ENCODE measurements around the gene CACNA2D2.
"Not testable (repeated sequence)": the region's sequence is repeated elsewhere in the genome, so short reads cannot be mapped to it uniquely, and the experiment has no call there.

Gene CACNA2D2

DNA sequence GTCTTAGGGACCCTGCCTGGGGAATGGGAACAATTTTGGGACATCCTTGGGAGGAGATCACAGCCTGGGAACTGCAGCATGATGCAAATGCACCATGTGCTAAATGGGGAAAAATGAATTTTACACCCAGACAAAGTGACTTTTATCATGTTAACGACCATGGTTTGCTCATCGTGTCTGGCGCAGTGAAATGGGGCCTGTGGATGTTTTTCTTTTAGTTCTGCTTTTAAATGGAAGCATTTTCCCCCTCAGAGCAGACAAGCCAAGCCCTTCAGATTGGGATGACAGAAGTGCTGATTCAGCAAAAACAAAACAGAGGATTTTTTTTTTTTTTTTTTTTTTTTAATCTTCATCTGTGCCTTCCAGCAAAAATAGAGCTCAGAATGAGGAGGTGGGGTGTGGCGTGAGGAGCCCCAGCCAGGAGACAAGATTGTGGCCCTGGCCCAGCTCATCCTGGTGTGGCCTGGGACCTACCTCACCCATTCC is 14.3 kb upstream of the CACNA2D2 start:
- H3K4me3 ChIP-seq (ENCODE audit: low read length) = no peak overlapping the region
- TF ChIP-seq, protein P1, sequence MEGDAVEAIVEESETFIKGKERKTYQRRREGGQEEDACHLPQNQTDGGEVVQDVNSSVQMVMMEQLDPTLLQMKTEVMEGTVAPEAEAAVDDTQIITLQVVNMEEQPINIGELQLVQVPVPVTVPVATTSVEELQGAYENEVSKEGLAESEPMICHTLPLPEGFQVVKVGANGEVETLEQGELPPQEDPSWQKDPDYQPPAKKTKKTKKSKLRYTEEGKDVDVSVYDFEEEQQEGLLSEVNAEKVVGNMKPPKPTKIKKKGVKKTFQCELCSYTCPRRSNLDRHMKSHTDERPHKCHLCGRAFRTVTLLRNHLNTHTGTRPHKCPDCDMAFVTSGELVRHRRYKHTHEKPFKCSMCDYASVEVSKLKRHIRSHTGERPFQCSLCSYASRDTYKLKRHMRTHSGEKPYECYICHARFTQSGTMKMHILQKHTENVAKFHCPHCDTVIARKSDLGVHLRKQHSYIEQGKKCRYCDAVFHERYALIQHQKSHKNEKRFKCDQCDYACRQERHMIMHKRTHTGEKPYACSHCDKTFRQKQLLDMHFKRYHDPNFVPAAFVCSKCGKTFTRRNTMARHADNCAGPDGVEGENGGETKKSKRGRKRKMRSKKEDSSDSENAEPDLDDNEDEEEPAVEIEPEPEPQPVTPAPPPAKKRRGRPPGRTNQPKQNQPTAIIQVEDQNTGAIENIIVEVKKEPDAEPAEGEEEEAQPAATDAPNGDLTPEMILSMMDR (conservative IDR thresholded peaks at IDR 0.05; ENCODE audit: low read length) = no peak

DNA sequence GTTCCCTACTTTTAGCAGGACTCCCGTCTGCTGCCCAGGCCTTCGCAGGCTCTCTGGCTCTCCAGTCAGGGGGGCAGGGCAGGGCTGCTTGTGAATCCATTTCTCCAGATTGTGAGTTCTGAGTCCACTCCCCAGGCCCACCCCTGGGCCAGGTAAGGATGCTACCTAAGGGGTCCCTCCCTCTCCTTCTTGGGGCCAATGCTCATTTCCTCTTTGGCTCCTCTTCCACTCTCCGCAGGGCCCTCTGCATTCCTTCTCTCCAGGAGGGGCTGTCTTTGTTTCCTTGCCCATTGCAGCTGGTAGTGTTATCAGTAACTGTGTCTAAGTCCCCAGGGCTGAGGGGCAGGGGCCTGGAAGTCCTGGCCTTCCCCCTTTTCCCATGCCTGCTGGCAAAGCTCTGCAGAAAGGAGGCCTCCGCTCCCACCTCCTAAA is 13.0 kb upstream of the CACNA2D2 start:
- no peak for DNase-seq (ENCODE audit: low read depth)
- TF ChIP-seq, protein P1 (conservative IDR thresholded peaks at IDR 0.05; ENCODE audit: low read length) = no peak
- no peak overlapping the region for H3K4me3 ChIP-seq (ENCODE audit: low read length)

More for the DNA sequence above, 14.3 kb upstream of the CACNA2D2 start:
- no peak for DNase-seq (ENCODE audit: low read depth)

DNA sequence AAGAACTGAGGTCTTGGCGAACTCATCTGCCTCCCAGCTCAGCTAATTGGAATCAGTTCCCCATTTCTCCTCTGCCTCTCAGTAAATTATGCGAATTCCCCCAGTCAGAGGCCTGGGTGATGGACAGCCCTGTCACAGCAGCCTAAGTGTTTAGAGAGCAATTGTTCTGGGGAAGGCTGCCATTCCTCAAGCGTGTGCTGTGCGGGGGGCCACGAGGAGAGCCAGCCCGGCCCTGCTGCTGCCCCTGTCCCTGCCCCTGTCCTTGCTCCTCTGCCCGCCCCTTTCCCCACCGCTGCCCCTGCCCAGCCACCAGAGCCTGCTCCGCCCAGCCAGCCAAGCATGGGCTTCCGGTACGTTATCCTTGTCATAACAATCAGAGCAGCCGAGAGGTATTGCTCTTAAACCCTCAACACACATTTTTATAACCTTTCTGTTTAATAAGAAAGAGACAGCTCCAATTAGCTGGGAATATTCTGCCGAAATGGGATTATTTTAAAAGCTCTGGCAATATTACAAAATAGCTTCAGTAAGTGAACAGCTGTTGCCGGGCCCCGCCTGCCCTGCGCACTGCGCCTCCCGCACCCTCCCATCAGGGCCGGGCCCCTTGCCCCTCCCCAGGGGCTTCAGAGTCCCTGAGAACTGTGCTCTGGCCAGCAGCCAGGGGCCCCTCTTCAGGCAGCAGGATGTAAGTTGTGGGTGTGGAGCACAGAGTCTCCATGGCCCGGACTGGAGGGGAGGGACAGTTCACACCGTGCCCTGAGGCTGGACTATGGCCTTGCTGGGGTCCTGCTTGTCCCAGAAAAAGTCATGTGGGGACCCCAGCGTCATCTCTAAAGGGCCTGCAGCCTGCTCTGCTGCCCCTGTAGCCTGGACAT is 12.4 kb upstream of the CACNA2D2 start:
- no peak for DNase-seq (ENCODE audit: low read depth)
- H3K4me3 ChIP-seq (ENCODE audit: low read length) = no peak overlapping the region
- TF ChIP-seq, protein P1 (conservative IDR thresholded peaks at IDR 0.05; ENCODE audit: low read length) = no peak

DNA sequence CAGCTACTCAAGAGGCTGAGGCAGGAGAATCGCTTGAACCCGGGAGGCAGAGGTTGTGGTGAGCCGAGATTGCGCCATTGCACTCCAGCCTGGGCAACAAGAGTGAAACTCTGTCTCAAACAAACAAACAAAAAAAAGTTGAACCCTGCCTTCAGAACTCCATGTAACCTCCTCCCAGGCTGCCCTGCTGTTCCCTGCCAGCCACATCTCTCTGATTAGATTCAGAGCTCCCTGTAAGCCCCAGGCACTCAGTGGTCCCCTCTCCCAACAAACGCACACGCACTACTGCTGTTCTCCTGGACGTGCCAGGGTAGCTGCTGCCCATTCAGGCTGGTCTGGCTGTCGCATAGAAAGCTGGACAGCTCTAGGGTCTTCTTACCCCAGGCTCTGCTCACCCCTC is 9.5 kb upstream of the CACNA2D2 start:
- not testable (repeated sequence) for H3K4me3 ChIP-seq (ENCODE audit: low read length); DNase-seq (ENCODE audit: low read depth)

DNA sequence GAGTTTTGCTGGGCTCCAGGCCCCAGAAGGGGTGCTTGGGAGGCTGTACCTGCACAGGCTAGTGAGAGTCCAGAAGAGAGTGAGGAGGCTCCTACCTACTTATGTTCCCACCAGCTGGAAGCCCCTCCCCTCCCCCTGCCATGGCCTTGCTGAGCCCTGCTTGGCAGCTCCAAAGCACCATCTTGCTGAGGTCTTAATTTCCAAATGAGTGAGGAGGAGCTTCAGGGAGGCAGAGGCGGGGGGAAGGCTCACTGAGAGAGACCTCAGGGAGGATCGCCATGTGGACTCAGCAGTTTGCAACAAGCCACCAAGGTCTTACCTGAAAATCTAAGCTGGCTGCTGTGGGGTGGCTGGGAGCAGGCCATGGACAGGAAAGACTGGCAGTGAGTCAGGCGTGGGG is 8.7 kb upstream of the CACNA2D2 start:
- H3K4me3 ChIP-seq (ENCODE audit: low read length) = no peak overlapping the region
- DNase-seq (ENCODE audit: low read depth) = no peak
- TF ChIP-seq, protein P1 (conservative IDR thresholded peaks at IDR 0.05; ENCODE audit: low read length) = no peak

DNA sequence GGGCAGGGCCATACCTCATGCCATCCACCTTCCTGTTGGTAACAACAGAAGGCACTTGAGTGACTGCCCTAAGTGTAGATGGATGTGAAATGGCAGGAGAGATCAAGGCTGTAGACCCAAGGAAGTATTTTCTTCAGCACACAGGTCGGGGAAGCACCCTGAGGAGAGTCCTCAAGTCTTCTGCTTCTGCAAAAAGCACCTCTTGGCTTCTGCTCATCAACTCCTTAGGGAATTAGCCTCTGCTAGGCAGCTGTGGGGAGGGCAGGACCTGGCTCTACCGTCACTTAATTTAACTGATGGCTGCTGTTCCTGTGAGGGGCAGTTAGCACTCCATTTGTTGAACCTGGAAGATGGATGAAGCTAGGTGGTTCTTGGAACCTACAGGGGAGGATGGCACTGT is 6.9 kb upstream of the CACNA2D2 start:
- no peak overlapping the region for H3K4me3 ChIP-seq (ENCODE audit: low read length)
- TF ChIP-seq, protein P1 (conservative IDR thresholded peaks at IDR 0.05; ENCODE audit: low read length) = no peak
- DNase-seq (ENCODE audit: low read depth) = no peak

DNA sequence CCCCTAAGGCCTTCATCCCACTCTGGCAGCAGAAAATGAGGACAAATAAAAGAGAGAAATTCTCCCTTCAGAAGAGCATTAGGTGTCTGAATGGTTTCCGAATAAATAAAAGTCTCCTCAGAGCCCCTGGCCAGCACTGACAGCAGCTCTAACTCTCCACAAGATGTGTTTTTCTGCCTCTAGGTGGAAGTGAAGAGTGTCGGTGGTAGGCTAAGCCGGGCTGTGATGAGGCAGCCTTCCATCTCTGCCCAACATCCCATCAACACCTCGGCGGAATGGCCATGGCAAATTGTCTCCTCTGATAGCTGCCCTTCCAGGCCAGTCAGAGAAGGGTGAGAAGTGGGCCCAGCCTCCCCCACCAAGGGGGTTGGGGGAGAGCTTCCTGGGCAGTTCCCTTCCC is 6.3 kb upstream of the CACNA2D2 start:
- no peak overlapping the region for H3K4me3 ChIP-seq (ENCODE audit: low read length)
- TF ChIP-seq, protein P1 (conservative IDR thresholded peaks at IDR 0.05; ENCODE audit: low read length) = no peak
- no peak for DNase-seq (ENCODE audit: low read depth)

Measured in AG10803 (cell line).